ENCODE data around the gene ITIH4.

DNA sequence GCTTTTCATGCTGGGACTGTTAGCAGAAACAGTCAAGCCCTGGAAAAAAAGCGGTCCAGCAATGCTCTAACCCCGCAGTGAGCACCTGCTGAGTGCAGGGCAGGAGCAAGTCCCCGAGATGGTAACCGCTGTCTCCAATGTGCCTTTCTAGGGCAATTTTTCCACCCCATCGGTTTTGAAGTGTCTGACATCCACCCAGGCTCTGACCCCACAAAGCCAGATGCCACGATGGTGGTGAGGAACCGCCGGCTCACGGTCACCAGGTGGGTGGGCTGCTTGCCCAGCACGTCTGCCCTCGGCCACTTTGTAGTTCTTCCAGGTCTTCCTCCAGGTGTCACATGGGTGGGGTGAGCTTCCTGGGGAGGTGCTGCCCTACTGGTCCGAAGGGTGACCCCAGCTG lies 39.1 kb downstream of the ITIH4 start:
- no peak for TF ChIP-seq MZF1 (CRISPR knock-in tag; IDR thresholded peaks at IDR 0.05; ENCODE audit: borderline replicate concordance)
- TF ChIP-seq POLR2AphosphoS5 (IDR thresholded peaks at IDR 0.05; ENCODE audit: low read depth, low read length), result no peak
- no peak for TF ChIP-seq ZNF232 (CRISPR knock-in tag; IDR thresholded peaks at IDR 0.05; ENCODE audit: borderline replicate concordance)
- no peak for TF ChIP-seq TBL1XR1 (IDR thresholded peaks at IDR 0.05; ENCODE audit: borderline replicate concordance, low read length, partially characterized antibody)
- TF ChIP-seq JUND (CRISPR knock-in tag; IDR thresholded peaks at IDR 0.05), result no peak
- TF ChIP-seq, protein P1, sequence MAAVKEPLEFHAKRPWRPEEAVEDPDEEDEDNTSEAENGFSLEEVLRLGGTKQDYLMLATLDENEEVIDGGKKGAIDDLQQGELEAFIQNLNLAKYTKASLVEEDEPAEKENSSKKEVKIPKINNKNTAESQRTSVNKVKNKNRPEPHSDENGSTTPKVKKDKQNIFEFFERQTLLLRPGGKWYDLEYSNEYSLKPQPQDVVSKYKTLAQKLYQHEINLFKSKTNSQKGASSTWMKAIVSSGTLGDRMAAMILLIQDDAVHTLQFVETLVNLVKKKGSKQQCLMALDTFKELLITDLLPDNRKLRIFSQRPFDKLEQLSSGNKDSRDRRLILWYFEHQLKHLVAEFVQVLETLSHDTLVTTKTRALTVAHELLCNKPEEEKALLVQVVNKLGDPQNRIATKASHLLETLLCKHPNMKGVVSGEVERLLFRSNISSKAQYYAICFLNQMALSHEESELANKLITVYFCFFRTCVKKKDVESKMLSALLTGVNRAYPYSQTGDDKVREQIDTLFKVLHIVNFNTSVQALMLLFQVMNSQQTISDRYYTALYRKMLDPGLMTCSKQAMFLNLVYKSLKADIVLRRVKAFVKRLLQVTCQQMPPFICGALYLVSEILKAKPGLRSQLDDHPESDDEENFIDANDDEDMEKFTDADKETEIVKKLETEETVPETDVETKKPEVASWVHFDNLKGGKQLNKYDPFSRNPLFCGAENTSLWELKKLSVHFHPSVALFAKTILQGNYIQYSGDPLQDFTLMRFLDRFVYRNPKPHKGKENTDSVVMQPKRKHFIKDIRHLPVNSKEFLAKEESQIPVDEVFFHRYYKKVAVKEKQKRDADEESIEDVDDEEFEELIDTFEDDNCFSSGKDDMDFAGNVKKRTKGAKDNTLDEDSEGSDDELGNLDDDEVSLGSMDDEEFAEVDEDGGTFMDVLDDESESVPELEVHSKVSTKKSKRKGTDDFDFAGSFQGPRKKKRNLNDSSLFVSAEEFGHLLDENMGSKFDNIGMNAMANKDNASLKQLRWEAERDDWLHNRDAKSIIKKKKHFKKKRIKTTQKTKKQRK (IDR thresholded peaks at IDR 0.05; ENCODE audit: low read length), result no peak
- TF ChIP-seq ISX (CRISPR knock-in tag; conservative IDR thresholded peaks at IDR 0.05), result no peak
- TF ChIP-seq, protein P2, sequence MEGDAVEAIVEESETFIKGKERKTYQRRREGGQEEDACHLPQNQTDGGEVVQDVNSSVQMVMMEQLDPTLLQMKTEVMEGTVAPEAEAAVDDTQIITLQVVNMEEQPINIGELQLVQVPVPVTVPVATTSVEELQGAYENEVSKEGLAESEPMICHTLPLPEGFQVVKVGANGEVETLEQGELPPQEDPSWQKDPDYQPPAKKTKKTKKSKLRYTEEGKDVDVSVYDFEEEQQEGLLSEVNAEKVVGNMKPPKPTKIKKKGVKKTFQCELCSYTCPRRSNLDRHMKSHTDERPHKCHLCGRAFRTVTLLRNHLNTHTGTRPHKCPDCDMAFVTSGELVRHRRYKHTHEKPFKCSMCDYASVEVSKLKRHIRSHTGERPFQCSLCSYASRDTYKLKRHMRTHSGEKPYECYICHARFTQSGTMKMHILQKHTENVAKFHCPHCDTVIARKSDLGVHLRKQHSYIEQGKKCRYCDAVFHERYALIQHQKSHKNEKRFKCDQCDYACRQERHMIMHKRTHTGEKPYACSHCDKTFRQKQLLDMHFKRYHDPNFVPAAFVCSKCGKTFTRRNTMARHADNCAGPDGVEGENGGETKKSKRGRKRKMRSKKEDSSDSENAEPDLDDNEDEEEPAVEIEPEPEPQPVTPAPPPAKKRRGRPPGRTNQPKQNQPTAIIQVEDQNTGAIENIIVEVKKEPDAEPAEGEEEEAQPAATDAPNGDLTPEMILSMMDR (CRISPR knock-in tag; IDR thresholded peaks at IDR 0.05), result no peak
- TF ChIP-seq POLR2A (IDR thresholded peaks at IDR 0.05; ENCODE audit: insufficient read depth in 1 of 2, low read depth in 2 of 2, low read length in 2 of 2), result no peak
- no peak for TF ChIP-seq MTA1 (CRISPR knock-in tag; IDR thresholded peaks at IDR 0.05; ENCODE audit: borderline replicate concordance)
- no peak for TF ChIP-seq EP300 (IDR thresholded peaks at IDR 0.05; ENCODE audit: low read depth in 2 of 2, low read length in 2 of 2)
- TF ChIP-seq EP300 (CRISPR knock-in tag; IDR thresholded peaks at IDR 0.05; ENCODE audit: borderline replicate concordance), result no peak

Data from HepG2 (cell line).